Measurements from ENCODE around the gene ACBD4.
A peak's percentile ranks its signal among the peaks of the same experiment; 100 is the strongest.

Gene ACBD4

GRCh38 chr17:45144199-45145034 lies 8.9 kb downstream of the ACBD4 start:
- Histone ChIP-seq H3K27me3 (ENCODE audit: insufficient read depth, low read length) (no peaks in the 10 kb centered on the region), H3K4me3 (ENCODE audit: low read depth, low read length, poor library complexity, severe bottlenecking) (no peak overlapping the region), H3K79me2 (ENCODE audit: insufficient read depth, low read length) (no peaks in the 10 kb centered on the region), H3F3A (ENCODE audit: insufficient read depth, low read length) (no peaks in the 10 kb centered on the region), H3K9ac (ENCODE audit: low read length) (no peak overlapping the region), H3K36me3 (ENCODE audit: insufficient read depth, low read length) (no peaks in the 10 kb centered on the region), H3K27ac (ENCODE audit: low read depth, low read length, poor library complexity, severe bottlenecking) (no peak overlapping the region), H4K20me1 (ENCODE audit: insufficient read depth, low read length) (no peaks in the 10 kb centered on the region), H3K4me2 (ENCODE audit: low read length) (peak overlapping the region; percentile 39), H3K9me3 (ENCODE audit: low read length) (no peaks in the 10 kb centered on the region), H3K9me2 (ENCODE audit: low read depth, low read length) (no peaks in the 10 kb centered on the region), H2AFZ (ENCODE audit: low read length) (no peak overlapping the region), H3K4me1 (ENCODE audit: insufficient read depth, low read length, severe bottlenecking) (peaks cover 27% of the 10 kb centered on the region)
- TF ChIP-seq EZH2 (IDR thresholded peaks at IDR 0.05; ENCODE audit: borderline replicate concordance, low read length), result no peak
- TF ChIP-seq CTCF (IDR thresholded peaks at IDR 0.05; ENCODE audit: low read length), result no peak

- Histone ChIP-seq H3F3A (ENCODE audit: insufficient read depth, low read length) (no peaks in the 10 kb centered on the region), H3K9me3 (ENCODE audit: low read length) (no peaks in the 10 kb centered on the region), H4K20me1 (ENCODE audit: insufficient read depth, low read length) (no peaks in the 10 kb centered on the region), H2AFZ (ENCODE audit: low read length) (no peak overlapping the region), H3K9ac (ENCODE audit: low read length) (no peak overlapping the region), H3K27ac (ENCODE audit: low read depth, low read length, poor library complexity, severe bottlenecking) (no peak overlapping the region), H3K36me3 (ENCODE audit: insufficient read depth, low read length) (no peaks in the 10 kb centered on the region), H3K4me2 (ENCODE audit: low read length) (no peak overlapping the region), H3K27me3 (ENCODE audit: insufficient read depth, low read length) (no peaks in the 10 kb centered on the region), H3K79me2 (ENCODE audit: insufficient read depth, low read length) (no peaks in the 10 kb centered on the region), H3K9me2 (ENCODE audit: low read depth, low read length) (no peaks in the 10 kb centered on the region), H3K4me1 (ENCODE audit: insufficient read depth, low read length, severe bottlenecking) (peaks cover 33% of the 10 kb centered on the region), H3K4me3 (ENCODE audit: low read depth, low read length, poor library complexity, severe bottlenecking) (no peak overlapping the region)
- TF ChIP-seq CTCF (IDR thresholded peaks at IDR 0.05; ENCODE audit: low read length) (no peak), EZH2 (IDR thresholded peaks at IDR 0.05; ENCODE audit: borderline replicate concordance, low read length) (no peak)
These were observed 9.5 kb downstream of the ACBD4 start for GRCh38 chr17:45145035-45145389.

GRCh38 chr17:45146166-45146565 lies 10.7 kb downstream of the ACBD4 start:
- H3K79me2 ChIP-seq (ENCODE audit: insufficient read depth, low read length), result no peaks in the 10 kb centered on the region
- no peak overlapping the region for H3K4me2 ChIP-seq (ENCODE audit: low read length)

More at GRCh38 chr17:45146166-45146565, 10.7 kb downstream of the ACBD4 start:
- H2AFZ ChIP-seq (ENCODE audit: low read length), result no peak overlapping the region
- no peaks in the 10 kb centered on the region for H3K9me2 ChIP-seq (ENCODE audit: low read depth, low read length)
- no peaks in the 10 kb centered on the region for H4K20me1 ChIP-seq (ENCODE audit: insufficient read depth, low read length)
- H3K27ac ChIP-seq (ENCODE audit: low read depth, low read length, poor library complexity, severe bottlenecking), result no peak overlapping the region
- no peaks in the 10 kb centered on the region for H3K27me3 ChIP-seq (ENCODE audit: insufficient read depth, low read length)
- H3K4me3 ChIP-seq (ENCODE audit: low read depth, low read length, poor library complexity, severe bottlenecking), result no peak overlapping the region
- no peak overlapping the region for H3K9ac ChIP-seq (ENCODE audit: low read length)
- H3K9me3 ChIP-seq (ENCODE audit: low read length), result no peaks in the 10 kb centered on the region
- H3F3A ChIP-seq (ENCODE audit: insufficient read depth, low read length), result 0 out of 2 replicates have a peak, but pooled peaks cover 1% of the 10 kb centered on the region
- no peak for TF ChIP-seq EZH2 (IDR thresholded peaks at IDR 0.05; ENCODE audit: borderline replicate concordance, low read length)
- TF ChIP-seq CTCF (IDR thresholded peaks at IDR 0.05; ENCODE audit: low read length), result no peak
- H3K4me1 ChIP-seq (ENCODE audit: insufficient read depth, low read length, severe bottlenecking), result peaks cover 44% of the 10 kb centered on the region
- no peaks in the 10 kb centered on the region for H3K36me3 ChIP-seq (ENCODE audit: insufficient read depth, low read length)
